ENCODE data around the gene MCU. TPM values are rescaled to one million over a fixed set of nuclear protein-coding genes. Genes with fewer than 3 reads are reported as not detected.

MCU gene
- total RNA-seq, 4 donors from 2014 or later, result 13.2 to 29.8 (median 16.3) TPM

DNA sequence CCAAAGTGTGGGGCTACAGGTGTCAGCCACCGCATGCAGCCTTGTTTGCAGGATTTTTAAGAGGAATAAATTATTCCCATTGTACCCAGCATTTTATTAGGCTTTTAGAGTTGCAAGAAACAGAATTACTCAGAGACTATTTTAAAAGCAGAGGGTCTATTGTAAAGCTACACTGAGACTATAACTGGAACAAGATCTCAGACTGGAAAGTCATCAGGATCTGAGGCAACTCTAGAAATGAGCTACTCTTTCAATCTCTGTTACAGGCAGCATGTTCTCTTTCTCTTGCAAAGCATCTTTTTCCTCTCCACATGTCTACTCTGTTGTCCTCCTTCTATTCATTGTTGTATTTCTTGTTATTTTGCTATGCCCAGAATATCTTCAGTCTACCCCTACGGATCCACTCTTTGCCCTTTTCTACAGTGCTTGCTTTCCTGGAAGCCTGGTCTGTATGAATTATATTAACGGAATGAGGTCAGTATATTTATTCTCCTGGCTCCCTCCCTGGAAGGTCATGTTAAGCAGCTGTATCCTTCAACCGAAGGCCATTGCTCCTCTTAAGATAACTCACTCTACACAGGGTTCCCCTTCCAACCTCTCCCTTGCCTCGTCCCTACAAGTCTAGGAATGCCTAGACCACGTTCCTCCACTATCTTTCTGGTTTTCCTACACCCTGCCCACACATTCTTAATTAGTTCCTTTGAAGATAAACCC lies 38.4 kb upstream of the MCU start:
- TF ChIP-seq, protein P1, sequence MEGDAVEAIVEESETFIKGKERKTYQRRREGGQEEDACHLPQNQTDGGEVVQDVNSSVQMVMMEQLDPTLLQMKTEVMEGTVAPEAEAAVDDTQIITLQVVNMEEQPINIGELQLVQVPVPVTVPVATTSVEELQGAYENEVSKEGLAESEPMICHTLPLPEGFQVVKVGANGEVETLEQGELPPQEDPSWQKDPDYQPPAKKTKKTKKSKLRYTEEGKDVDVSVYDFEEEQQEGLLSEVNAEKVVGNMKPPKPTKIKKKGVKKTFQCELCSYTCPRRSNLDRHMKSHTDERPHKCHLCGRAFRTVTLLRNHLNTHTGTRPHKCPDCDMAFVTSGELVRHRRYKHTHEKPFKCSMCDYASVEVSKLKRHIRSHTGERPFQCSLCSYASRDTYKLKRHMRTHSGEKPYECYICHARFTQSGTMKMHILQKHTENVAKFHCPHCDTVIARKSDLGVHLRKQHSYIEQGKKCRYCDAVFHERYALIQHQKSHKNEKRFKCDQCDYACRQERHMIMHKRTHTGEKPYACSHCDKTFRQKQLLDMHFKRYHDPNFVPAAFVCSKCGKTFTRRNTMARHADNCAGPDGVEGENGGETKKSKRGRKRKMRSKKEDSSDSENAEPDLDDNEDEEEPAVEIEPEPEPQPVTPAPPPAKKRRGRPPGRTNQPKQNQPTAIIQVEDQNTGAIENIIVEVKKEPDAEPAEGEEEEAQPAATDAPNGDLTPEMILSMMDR (IDR thresholded peaks at IDR 0.05), result no peak
- ATAC-seq (ENCODE audit: low FRiP score) (no peak), DNase-seq (ENCODE audit: low spot score) (no peak)

DNA sequence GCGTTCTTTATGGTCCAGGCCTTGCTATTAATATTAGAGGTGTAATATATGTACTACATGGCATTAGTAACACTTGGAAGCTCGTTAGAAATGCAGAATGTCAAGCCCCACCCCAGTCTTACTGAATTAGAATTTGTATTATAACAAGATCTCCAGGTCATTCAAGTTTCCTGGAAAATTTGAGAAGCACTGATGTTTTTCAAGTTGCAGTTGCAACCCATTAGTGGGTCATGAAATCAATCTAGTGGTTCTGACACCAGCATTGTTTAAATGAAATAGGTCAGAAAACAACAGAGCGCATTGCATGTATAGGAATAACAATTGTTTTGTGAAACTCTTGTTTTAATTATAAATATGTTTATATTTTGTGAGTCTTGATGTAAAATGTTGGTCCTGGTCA lies 37.2 kb upstream of the MCU start:
- ATAC-seq (ENCODE audit: low FRiP score) (no peak), DNase-seq (ENCODE audit: low spot score) (no peak)
- TF ChIP-seq, protein P1 (IDR thresholded peaks at IDR 0.05), result no peak

DNA sequence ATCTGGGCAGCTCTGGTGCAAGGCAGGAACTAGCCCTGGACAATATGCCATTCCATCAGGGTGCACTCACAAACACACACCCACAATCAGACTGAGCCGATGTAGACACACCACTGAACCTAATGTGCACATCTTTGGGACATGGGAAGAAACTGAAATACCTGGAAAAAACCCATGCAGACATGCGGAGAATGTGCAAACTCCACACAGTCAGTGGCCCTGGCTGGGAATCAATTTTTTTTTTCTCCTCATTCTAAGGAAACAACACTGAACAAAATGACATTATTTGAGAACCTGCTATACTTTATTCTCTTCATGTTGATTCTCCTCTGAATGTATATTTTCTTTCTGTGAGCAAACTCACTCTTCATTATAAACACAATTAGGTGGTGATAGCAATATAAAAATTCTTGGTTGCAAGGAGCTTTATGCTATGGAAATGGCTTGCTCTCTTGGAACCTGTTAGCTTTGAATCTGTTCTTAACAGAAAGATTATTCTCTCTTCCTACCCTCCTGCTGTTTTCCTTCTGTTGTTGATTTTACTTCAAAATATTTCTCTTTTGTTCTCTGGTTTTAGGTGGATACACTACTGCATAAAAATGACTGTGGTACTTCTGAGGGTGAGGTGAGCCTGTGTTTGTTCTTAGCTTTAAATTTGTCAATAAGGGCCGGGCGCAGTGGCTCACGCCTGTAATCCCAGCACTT lies 33.1 kb upstream of the MCU start:
- DNase-seq (ENCODE audit: low spot score), result no peak
- TF ChIP-seq, protein P1 (IDR thresholded peaks at IDR 0.05), result no peak
- no peak for ATAC-seq (ENCODE audit: low FRiP score)

DNA sequence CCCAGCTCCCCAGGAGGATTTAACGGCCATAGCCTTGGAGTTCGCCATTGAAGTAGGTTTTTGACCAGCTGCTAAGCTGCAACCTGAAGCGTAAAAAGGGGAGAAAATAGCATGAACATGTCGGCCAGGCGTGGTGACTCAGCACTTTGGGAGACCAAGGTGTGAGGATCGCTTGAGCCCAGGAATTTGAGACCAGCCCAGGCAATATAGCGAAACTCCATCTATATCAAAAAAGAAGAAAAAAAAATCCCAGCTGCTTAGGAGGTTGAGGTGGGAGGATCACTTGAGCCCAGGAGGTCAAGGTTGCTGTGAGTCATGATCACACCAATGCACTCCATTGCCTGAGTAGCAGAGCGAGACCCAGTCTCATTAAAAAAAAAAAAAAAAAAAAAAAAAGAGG lies 32.2 kb upstream of the MCU start:
- no peak for ATAC-seq (ENCODE audit: low FRiP score)
- TF ChIP-seq, protein P1 (IDR thresholded peaks at IDR 0.05), result no peak
- no peak for DNase-seq (ENCODE audit: low spot score)

DNA sequence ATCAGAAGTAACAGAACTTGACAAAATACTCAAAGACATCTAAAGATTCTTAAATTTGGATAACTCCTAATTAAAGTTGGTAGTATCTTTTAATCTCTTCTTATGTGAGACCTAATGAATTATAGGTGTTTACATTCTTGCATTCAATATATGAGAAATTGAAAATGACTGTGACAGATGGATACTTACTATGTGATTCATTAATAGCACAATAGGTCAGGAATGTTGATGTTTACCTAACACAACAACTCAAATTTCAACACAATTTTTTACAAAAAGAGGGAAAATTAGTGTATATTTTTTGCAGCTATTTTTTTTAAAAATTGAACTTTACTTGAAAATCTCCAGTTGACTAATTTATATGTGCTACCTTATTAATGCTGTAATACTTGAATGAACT lies 31.7 kb upstream of the MCU start:
- ATAC-seq (ENCODE audit: low FRiP score), result no peak
- DNase-seq (ENCODE audit: low spot score), result no peak
- TF ChIP-seq, protein P1 (IDR thresholded peaks at IDR 0.05), result no peak

DNA sequence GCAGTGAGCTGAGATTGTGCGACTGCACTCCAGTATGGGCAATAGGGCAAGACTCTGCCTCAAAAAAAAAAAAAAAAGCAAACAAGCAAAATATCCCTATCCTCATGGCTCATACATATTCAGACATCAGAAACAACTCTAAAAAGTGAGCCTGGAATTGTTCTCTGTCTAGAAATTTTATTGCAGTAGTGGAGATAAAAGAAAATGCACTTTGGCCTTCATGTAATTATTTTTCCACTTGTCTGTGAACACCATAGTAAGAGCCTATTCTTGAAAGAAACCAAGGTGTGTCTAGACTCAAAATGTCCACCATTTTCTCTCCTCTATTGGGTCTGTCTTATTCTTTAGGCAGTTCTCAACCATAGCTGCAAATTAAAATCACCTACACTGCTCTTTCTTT lies 30.5 kb upstream of the MCU start:
- TF ChIP-seq, protein P1 (IDR thresholded peaks at IDR 0.05), result no peak
- no peak for ATAC-seq (ENCODE audit: low FRiP score)
- no peak for DNase-seq (ENCODE audit: low spot score)

DNA sequence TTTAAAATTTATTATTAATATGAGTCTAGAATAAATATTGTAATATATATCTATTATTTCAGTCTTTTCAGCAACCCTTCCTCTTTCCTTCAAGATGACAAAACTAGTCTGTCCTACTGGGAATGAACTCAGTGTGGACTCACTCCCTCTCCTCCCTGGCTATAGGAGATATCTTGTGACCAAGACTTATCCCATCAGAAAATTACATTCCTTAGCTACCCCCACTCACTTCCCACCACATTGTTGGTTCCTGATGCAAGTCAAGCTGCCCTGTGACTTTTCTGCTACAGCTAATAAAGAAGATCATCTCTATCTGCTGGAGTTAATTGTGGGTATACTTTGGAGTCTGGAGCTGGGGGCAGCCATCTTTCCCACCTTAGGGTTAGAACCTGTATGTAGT lies 28.0 kb upstream of the MCU start:
- DNase-seq (ENCODE audit: low spot score), result no peak
- ATAC-seq (ENCODE audit: low FRiP score), result no peak
- TF ChIP-seq, protein P1 (IDR thresholded peaks at IDR 0.05), result no peak
